T-helper 1 cell treated with Interleukin-12 subunit alpha and Interleukin-12 subunit beta and Interleukin-4 antibody, amounts not matched to agents 30 μg/mL and 1 μg/mL, for 36 hours (primary cell): ENCODE measurements around the gene NGB.

ENCODE experiments used
- H3K27ac Mint-ChIP-seq: one replicate; pipeline ENCODE4 v1.8.0; 2021; ENCODE audit warnings: mild to moderate bottlenecking, mixed read lengths
- H3K27me3 Mint-ChIP-seq: one replicate; pipeline ENCODE4 v1.8.0; 2021; ENCODE audit warnings: low read depth, mixed read lengths
- H3K36me3 Mint-ChIP-seq: one replicate; pipeline ENCODE4 v1.8.0; 2021; ENCODE audit warnings: low read depth, mixed read lengths
- H3K4me1 Mint-ChIP-seq: one replicate; pipeline ENCODE4 v1.8.0; 2021; ENCODE audit warnings: low read depth, mixed read lengths
- H3K4me3 Mint-ChIP-seq: one replicate; pipeline ENCODE4 v1.8.0; 2021; ENCODE audit warnings: mild to moderate bottlenecking, moderate library complexity, mixed read lengths
- H3K9me3 Mint-ChIP-seq: one replicate; pipeline ENCODE4 v1.8.0; 2021; ENCODE audit warnings: mixed read lengths

Gene NGB

GRCh38 chr14:77278461-77279230 lies 7.6 kb upstream of the NGB start:
- Mint-ChIP-seq H3K4me3 (no peak overlapping the region), H3K27me3 (no peaks in the 10 kb centered on the region), H3K4me1 (no peaks in the 10 kb centered on the region), H3K36me3 (no peaks in the 10 kb centered on the region), H3K27ac (no peak overlapping the region), H3K9me3 (no peaks in the 10 kb centered on the region)

GRCh38 chr14:77276959-77277358 lies 6.0 kb upstream of the NGB start:
- Mint-ChIP-seq H3K9me3 (no peaks in the 10 kb centered on the region), H3K4me3 (no peak overlapping the region), H3K27ac (no peak overlapping the region), H3K27me3 (peaks cover 12% of the 10 kb centered on the region), H3K4me1 (no peaks in the 10 kb centered on the region), H3K36me3 (no peaks in the 10 kb centered on the region)

- H3K36me3 Mint-ChIP-seq: no peaks in the 10 kb centered on the region
- H3K4me1 Mint-ChIP-seq: no peaks in the 10 kb centered on the region
- H3K9me3 Mint-ChIP-seq: no peaks in the 10 kb centered on the region
- no peak overlapping the region for H3K4me3 Mint-ChIP-seq
- H3K27ac Mint-ChIP-seq: no peak overlapping the region
- peaks cover 17% of the 10 kb centered on the region for H3K27me3 Mint-ChIP-seq
Measured at GRCh38 chr14:77276295-77276935, 5.4 kb upstream of the NGB start.

GRCh38 chr14:77275601-77276017 lies 4.6 kb upstream of the NGB start:
- Mint-ChIP-seq H3K4me3 (no peak overlapping the region), H3K4me1 (no peaks in the 10 kb centered on the region), H3K27me3 (peaks cover 21% of the 10 kb centered on the region), H3K9me3 (no peaks in the 10 kb centered on the region), H3K27ac (no peak overlapping the region), H3K36me3 (no peaks in the 10 kb centered on the region)

GRCh38 chr14:77275041-77275580 lies 4.1 kb upstream of the NGB start:
- Mint-ChIP-seq H3K27ac (no peak overlapping the region), H3K36me3 (no peaks in the 10 kb centered on the region), H3K4me1 (no peaks in the 10 kb centered on the region), H3K9me3 (no peaks in the 10 kb centered on the region), H3K27me3 (peaks cover 23% of the 10 kb centered on the region), H3K4me3 (no peak overlapping the region)

GRCh38 chr14:77273796-77274195 lies 2.8 kb upstream of the NGB start:
- Mint-ChIP-seq H3K4me1 (peaks cover 2% of the 10 kb centered on the region), H3K27me3 (peaks cover 35% of the 10 kb centered on the region), H3K9me3 (no peaks in the 10 kb centered on the region), H3K4me3 (no peak overlapping the region), H3K36me3 (no peaks in the 10 kb centered on the region), H3K27ac (no peak overlapping the region)

GRCh38 chr14:77272261-77272660 lies 1.3 kb upstream of the NGB start:
- Mint-ChIP-seq H3K27me3 (peaks cover 45% of the 10 kb centered on the region), H3K27ac (no peak overlapping the region), H3K4me1 (peaks cover 2% of the 10 kb centered on the region), H3K9me3 (peaks cover 2% of the 10 kb centered on the region), H3K4me3 (no peak overlapping the region), H3K36me3 (no peaks in the 10 kb centered on the region)

GRCh38 chr14:77270361-77271112 lies 469 bp downstream of the NGB start:
- H3K27me3 Mint-ChIP-seq: peaks cover 45% of the 10 kb centered on the region
- peaks cover 2% of the 10 kb centered on the region for H3K9me3 Mint-ChIP-seq
- H3K4me1 Mint-ChIP-seq: peaks cover 2% of the 10 kb centered on the region
- H3K4me3 Mint-ChIP-seq: no peak overlapping the region
- H3K36me3 Mint-ChIP-seq: no peaks in the 10 kb centered on the region
- H3K27ac Mint-ChIP-seq: no peak overlapping the region

GRCh38 chr14:77268989-77269600 lies 1.9 kb downstream of the NGB start:
- Mint-ChIP-seq H3K36me3 (no peaks in the 10 kb centered on the region), H3K4me1 (peaks cover 2% of the 10 kb centered on the region), H3K9me3 (peaks cover 2% of the 10 kb centered on the region), H3K4me3 (no peak overlapping the region), H3K27me3 (peaks cover 46% of the 10 kb centered on the region), H3K27ac (no peak overlapping the region)

GRCh38 chr14:77267937-77268699 lies 2.9 kb downstream of the NGB start:
- Mint-ChIP-seq H3K27ac (no peak overlapping the region), H3K27me3 (peaks cover 53% of the 10 kb centered on the region), H3K4me3 (no peak overlapping the region), H3K36me3 (no peaks in the 10 kb centered on the region), H3K4me1 (peaks cover 2% of the 10 kb centered on the region), H3K9me3 (peaks cover 2% of the 10 kb centered on the region)

GRCh38 chr14:77266336-77266735 lies 4.7 kb downstream of the NGB start:
- no peak overlapping the region for H3K27ac Mint-ChIP-seq
- H3K4me1 Mint-ChIP-seq: peaks cover 2% of the 10 kb centered on the region
- no peaks in the 10 kb centered on the region for H3K36me3 Mint-ChIP-seq
- peaks cover 2% of the 10 kb centered on the region for H3K9me3 Mint-ChIP-seq
- peaks cover 41% of the 10 kb centered on the region for H3K27me3 Mint-ChIP-seq
- H3K4me3 Mint-ChIP-seq: no peak overlapping the region

GRCh38 chr14:77265561-77266335 lies 5.3 kb downstream of the NGB start:
- Mint-ChIP-seq H3K4me1 (peaks cover 2% of the 10 kb centered on the region), H3K9me3 (peaks cover 2% of the 10 kb centered on the region), H3K27me3 (peaks cover 38% of the 10 kb centered on the region), H3K27ac (no peak overlapping the region), H3K36me3 (no peaks in the 10 kb centered on the region), H3K4me3 (no peak overlapping the region)

- H3K9me3 Mint-ChIP-seq: peaks cover 2% of the 10 kb centered on the region
- no peak overlapping the region for H3K4me3 Mint-ChIP-seq
- no peaks in the 10 kb centered on the region for H3K36me3 Mint-ChIP-seq
- peaks cover 2% of the 10 kb centered on the region for H3K4me1 Mint-ChIP-seq
- H3K27me3 Mint-ChIP-seq: peaks cover 36% of the 10 kb centered on the region
- no peak overlapping the region for H3K27ac Mint-ChIP-seq
Measured at GRCh38 chr14:77265187-77265515, 5.9 kb downstream of the NGB start.
